NCI-H2081 (cell line): ENCODE data around the gene BTBD19.
"Not testable (repeated sequence)": the region's sequence is repeated elsewhere in the genome, so short reads cannot be mapped to it uniquely, and the experiment has no call there.

ENCODE experiments used
- DNase-seq, 2 experiments: peaks; one replicate each; lab custom pipeline; 2025; lab: John Stamatoyannopoulos, UW

BTBD19 gene

GRCh38 chr1:44808063-44808937, at the start of gene BTBD19:
BTBD19 (plus strand) TSS chr1:44808523; CDS start chr1:44808821, 298 bp downstream.
- DNase-seq = no peak

GRCh38 chr1:44759077-44759476, 49.2 kb upstream of the BTBD19 start:
- no peak for DNase-seq

GRCh38 chr1:44760876-44761275, 47.4 kb upstream of the BTBD19 start:
- DNase-seq = no peak

- not testable (repeated sequence) for DNase-seq
Measured at GRCh38 chr1:44766421-44766820, 41.9 kb upstream of the BTBD19 start.

GRCh38 chr1:44775078-44775929, 33.0 kb upstream of the BTBD19 start, which contains the start of gene RPS8:
RPS8 (plus strand) TSS chr1:44775540; CDS start chr1:44775597, 57 bp downstream.
- peak; percentile 97 to 98 for DNase-seq

GRCh38 chr1:44775930-44776729, 32.2 kb upstream of the BTBD19 start:
- DNase-seq = no peak

- DNase-seq = no peak
Measured at GRCh38 chr1:44776730-44777068, 31.6 kb upstream of the BTBD19 start.

- DNase-seq = no peak
Measured at GRCh38 chr1:44777547-44777946, 30.8 kb upstream of the BTBD19 start.

GRCh38 chr1:44777969-44778635, 30.2 kb upstream of the BTBD19 start:
- no peak for DNase-seq

GRCh38 chr1:44778705-44779576, 29.4 kb upstream of the BTBD19 start:
- DNase-seq = no peak

GRCh38 chr1:44780583-44781121, 27.7 kb upstream of the BTBD19 start:
- DNase-seq = no peak

GRCh38 chr1:44783697-44784093, 24.6 kb upstream of the BTBD19 start:
- DNase-seq = no peak

GRCh38 chr1:44784094-44785028, 24.0 kb upstream of the BTBD19 start:
- DNase-seq = no peak

- no peak for DNase-seq
Measured at GRCh38 chr1:44785029-44785380, 23.3 kb upstream of the BTBD19 start.

- DNase-seq = no peak
Measured at GRCh38 chr1:44785501-44786137, 22.7 kb upstream of the BTBD19 start.

GRCh38 chr1:44786138-44786840, 22.0 kb upstream of the BTBD19 start:
- DNase-seq = no peak

- no peak for DNase-seq
Measured at GRCh38 chr1:44786841-44787426, 21.4 kb upstream of the BTBD19 start.

GRCh38 chr1:44787506-44787905, 20.8 kb upstream of the BTBD19 start:
- DNase-seq = no peak
